ENCODE results near the gene NCOA1. TPM values are rescaled to one million over a fixed set of nuclear protein-coding genes. Genes with fewer than 3 reads are reported as not detected.
A peak's percentile ranks its signal among the peaks of the same experiment; 100 is the strongest.
"Not testable (repeated sequence)": the region's sequence is repeated elsewhere in the genome, so short reads cannot be mapped to it uniquely, and the experiment has no call there.

Gene NCOA1
- total RNA-seq, 5 donors from 2014 or later (not counting 1 experiment from before 2014, with no cell fraction given), result 34.7 to 55.5 (median 37.6) TPM

DNA sequence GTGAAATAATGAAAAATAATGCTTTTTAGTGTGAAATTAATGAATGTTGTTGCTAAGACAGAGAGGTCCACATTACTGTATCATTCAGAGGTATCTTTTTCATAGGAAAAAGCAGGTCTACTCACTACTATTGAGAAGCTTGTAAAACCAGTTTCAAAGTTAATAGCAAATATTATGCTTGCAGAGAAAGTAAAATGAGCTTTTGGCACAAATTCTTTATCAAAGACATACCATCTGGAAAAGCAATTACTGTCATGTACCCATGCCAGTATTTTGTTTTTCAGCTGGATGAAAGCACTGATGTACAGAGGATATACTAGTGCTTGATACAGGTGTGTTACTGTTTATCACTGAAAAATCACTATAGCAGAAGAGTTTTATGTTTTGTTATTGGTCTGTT, 77.5 kb downstream of the NCOA1 start:
- no peak for ATAC-seq (replicated peaks in 1 of 4)
- no peak for DNase-seq
- H3K4me3 ChIP-seq (ENCODE audit: control insufficient read depth in 1 of 2, extremely low read depth in 1 of 2, low read length in 1 of 2), result no peak overlapping the region
- Mint-ChIP-seq H3K27ac (peak overlapping the region in 1 of 2 donors; percentile 41), H3K36me3 (peaks cover 42% of the 10 kb centered on the region), H3K9me3 (peaks cover 0 to 3% (median 0%) of the 10 kb centered on the region in 3 donors), H3K4me3 (no peak overlapping the region), H3K4me1 (peaks cover 41 to 46% (median 42%) of the 10 kb centered on the region in 3 donors), H3K27me3 (no peaks in the 10 kb centered on the region)
- no peaks in the 10 kb centered on the region for H3K9me3 ChIP-seq
- ChIA-PET POLR2A (no interaction called here), CTCF (no interaction called here)
- H3K27me3 ChIP-seq (replicated peaks in 1 of 2; ENCODE audit: control insufficient read depth in 2 of 2, extremely low read depth in 1 of 2, insufficient read depth in 2 of 2, low read length in 1 of 2), result no peaks in the 10 kb centered on the region
- peaks cover 0 to 4% of the 10 kb centered on the region in 2 experiments for H3K4me1 ChIP-seq (ENCODE audit: control insufficient read depth in 1 of 2, extremely low read depth in 1 of 2, insufficient read depth in 2 of 2, low read length in 2 of 2)
- peaks cover 7 to 18% of the 10 kb centered on the region in 2 donors for H3K36me3 ChIP-seq (ENCODE audit: control insufficient read depth in 2 of 2, extremely low read depth in 1 of 2, insufficient read depth in 1 of 2, low read length in 1 of 2)
- no peak overlapping the region for H3K27ac ChIP-seq (ENCODE audit: low read length)

GRCh38 chr2:24569565-24569964, 78.5 kb downstream of the NCOA1 start:
- not testable (repeated sequence) for H3K4me3 ChIP-seq (ENCODE audit: control insufficient read depth in 1 of 2, extremely low read depth in 1 of 2, low read length in 1 of 2); H3K4me3 Mint-ChIP-seq; ATAC-seq (replicated peaks in 1 of 4); H3K4me1 ChIP-seq (ENCODE audit: control insufficient read depth in 1 of 2, extremely low read depth in 1 of 2, insufficient read depth in 2 of 2, low read length in 2 of 2); H3K27me3 Mint-ChIP-seq; H3K27ac Mint-ChIP-seq; H3K27me3 ChIP-seq (replicated peaks in 1 of 2; ENCODE audit: control insufficient read depth in 2 of 2, extremely low read depth in 1 of 2, insufficient read depth in 2 of 2, low read length in 1 of 2); H3K27ac ChIP-seq (ENCODE audit: low read length); H3K9me3 ChIP-seq; H3K9me3 Mint-ChIP-seq; DNase-seq
- peaks cover 7 to 18% of the 10 kb centered on the region in 2 donors for H3K36me3 ChIP-seq (ENCODE audit: control insufficient read depth in 2 of 2, extremely low read depth in 1 of 2, insufficient read depth in 1 of 2, low read length in 1 of 2)
- peaks cover 36% of the 10 kb centered on the region for H3K36me3 Mint-ChIP-seq
- ChIA-PET CTCF (interaction anchor here (0.6 to 0.7 kb wide), 2 partner anchors 1238 to 1466 kb away, joined by 3 read pairs; no protein-coding TSS in a partner anchor), POLR2A (interaction anchor here in 1 of 2 donors (0.6 kb wide), 2 partner anchors 195 to 1381 kb away, joined by 3 to 4 read pairs; no protein-coding TSS in a partner anchor)
- H3K4me1 Mint-ChIP-seq, result peaks cover 46 to 49% (median 47%) of the 10 kb centered on the region in 3 donors
- WGBS (ENCODE audit: insufficient coverage), result 92% methylated on average over 2 of the region's 10 CpGs

GRCh38 chr2:24570225-24570624, 79.2 kb downstream of the NCOA1 start:
- H3K27me3 Mint-ChIP-seq, result no peaks in the 10 kb centered on the region
- H3K4me3 Mint-ChIP-seq, result no peak overlapping the region
- DNase-seq, result no peak
- Histone ChIP-seq H3K27ac (ENCODE audit: low read length) (no peak overlapping the region), H3K4me3 (ENCODE audit: control insufficient read depth in 1 of 2, extremely low read depth in 1 of 2, low read length in 1 of 2) (no peak overlapping the region), H3K27me3 (replicated peaks in 1 of 2; ENCODE audit: control insufficient read depth in 2 of 2, extremely low read depth in 1 of 2, insufficient read depth in 2 of 2, low read length in 1 of 2) (no peaks in the 10 kb centered on the region), H3K4me1 (ENCODE audit: control insufficient read depth in 1 of 2, extremely low read depth in 1 of 2, insufficient read depth in 2 of 2, low read length in 2 of 2) (peaks cover 0 to 4% of the 10 kb centered on the region in 2 experiments), H3K36me3 (ENCODE audit: control insufficient read depth in 2 of 2, extremely low read depth in 1 of 2, insufficient read depth in 1 of 2, low read length in 1 of 2) (peaks cover 7 to 15% of the 10 kb centered on the region in 2 donors), H3K9me3 (no peaks in the 10 kb centered on the region)
- H3K27ac Mint-ChIP-seq, result no peak overlapping the region
- ATAC-seq (replicated peaks in 1 of 4), result no peak
- ChIA-PET CTCF (interaction anchor here in 1 of 2 donors (0.7 kb wide), 1 partner anchor 1465 kb away, joined by 3 read pairs; no protein-coding TSS in a partner anchor), POLR2A (interaction anchor here in 1 of 2 donors (0.5 kb wide), 1 partner anchor 195 kb away, joined by 6 read pairs; no protein-coding TSS in a partner anchor)
- peaks cover 0 to 3% (median 0%) of the 10 kb centered on the region in 3 donors for H3K9me3 Mint-ChIP-seq
- no CpG with 5 or more reads among the region's 1 CpG for WGBS (ENCODE audit: insufficient coverage)
- H3K4me1 Mint-ChIP-seq, result peaks cover 53 to 55% (median 54%) of the 10 kb centered on the region in 3 donors
- peaks cover 32% of the 10 kb centered on the region for H3K36me3 Mint-ChIP-seq

DNA sequence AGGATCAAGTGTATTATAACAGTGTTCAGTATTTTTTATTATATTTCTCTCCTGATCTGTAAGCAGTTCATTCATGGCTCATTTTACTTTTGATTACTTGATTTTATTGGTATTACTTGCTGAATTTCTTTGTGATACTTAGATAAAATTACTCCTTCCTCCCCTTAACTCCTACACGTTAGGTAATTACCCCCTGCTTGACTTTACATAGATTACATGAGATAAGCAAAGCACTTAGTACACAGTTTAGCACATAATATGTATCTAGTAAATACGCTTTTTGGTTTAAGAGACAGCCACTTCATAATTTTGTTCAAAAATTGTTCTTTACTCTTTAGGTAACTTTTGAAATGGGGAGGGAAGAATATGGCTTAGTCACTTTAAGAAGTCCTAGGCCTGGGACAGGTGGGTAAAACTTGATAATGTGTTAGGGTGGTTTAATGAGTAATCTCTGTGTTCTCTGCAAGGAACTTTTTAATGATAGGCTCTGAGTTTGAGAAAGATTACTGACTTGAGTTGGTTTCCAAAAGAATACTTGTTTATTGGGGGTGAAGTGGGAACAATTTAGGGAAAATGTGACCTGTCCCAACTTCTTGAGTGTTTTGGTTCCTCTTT, 80.9 kb downstream of the NCOA1 start:
- Mint-ChIP-seq H3K4me1 (peaks cover 62 to 70% (median 62%) of the 10 kb centered on the region in 3 donors), H3K36me3 (peaks cover 17% of the 10 kb centered on the region), H3K27me3 (no peaks in the 10 kb centered on the region), H3K4me3 (no peak overlapping the region), H3K9me3 (no peaks in the 10 kb centered on the region), H3K27ac (no peak overlapping the region)
- POLR2A ChIA-PET, result no interaction called here
- no peak overlapping the region for H3K27ac ChIP-seq (ENCODE audit: low read length)
- H3K27me3 ChIP-seq (replicated peaks in 1 of 2; ENCODE audit: control insufficient read depth in 2 of 2, extremely low read depth in 1 of 2, insufficient read depth in 2 of 2, low read length in 1 of 2), result no peaks in the 10 kb centered on the region
- H3K9me3 ChIP-seq, result no peaks in the 10 kb centered on the region
- DNase-seq (no peak), ATAC-seq (replicated peaks in 1 of 4) (no peak)
- CTCF ChIA-PET, result no interaction called here
- H3K4me3 ChIP-seq (ENCODE audit: control insufficient read depth in 1 of 2, extremely low read depth in 1 of 2, low read length in 1 of 2), result no peak overlapping the region
- peaks cover 0 to 2% of the 10 kb centered on the region in 2 donors for H3K36me3 ChIP-seq (ENCODE audit: control insufficient read depth in 2 of 2, extremely low read depth in 1 of 2, insufficient read depth in 1 of 2, low read length in 1 of 2)
- no CpG with 5 or more reads among the region's 2 CpGs for WGBS (ENCODE audit: insufficient coverage)
- H3K4me1 ChIP-seq (ENCODE audit: control insufficient read depth in 1 of 2, extremely low read depth in 1 of 2, insufficient read depth in 2 of 2, low read length in 2 of 2), result peaks cover 2 to 4% of the 10 kb centered on the region in 2 experiments

GRCh38 chr2:24576146-24576545, 85.1 kb downstream of the NCOA1 start:
- no peaks in the 10 kb centered on the region for H3K27me3 Mint-ChIP-seq
- no peaks in the 10 kb centered on the region for H3K9me3 Mint-ChIP-seq
- Histone ChIP-seq H3K4me3 (ENCODE audit: control insufficient read depth in 1 of 2, extremely low read depth in 1 of 2, low read length in 1 of 2) (no peak overlapping the region), H3K27me3 (replicated peaks in 1 of 2; ENCODE audit: control insufficient read depth in 2 of 2, extremely low read depth in 1 of 2, insufficient read depth in 2 of 2, low read length in 1 of 2) (no peaks in the 10 kb centered on the region), H3K36me3 (ENCODE audit: control insufficient read depth in 2 of 2, extremely low read depth in 1 of 2, insufficient read depth in 1 of 2, low read length in 1 of 2) (peaks cover 0 to 2% of the 10 kb centered on the region in 2 donors), H3K27ac (ENCODE audit: low read length) (no peak overlapping the region), H3K4me1 (ENCODE audit: control insufficient read depth in 1 of 2, extremely low read depth in 1 of 2, insufficient read depth in 2 of 2, low read length in 2 of 2) (peaks cover 2 to 3% of the 10 kb centered on the region in 2 experiments), H3K9me3 (no peaks in the 10 kb centered on the region)
- H3K4me1 Mint-ChIP-seq, result peaks cover 68 to 86% (median 70%) of the 10 kb centered on the region in 3 donors
- DNase-seq (peak in 1 of 35 experiments; percentile 7), ATAC-seq (replicated peaks in 1 of 4) (peak in 2 of 4 experiments; percentile 36 to 40)
- H3K27ac Mint-ChIP-seq, result no peak overlapping the region
- H3K4me3 Mint-ChIP-seq, result no peak overlapping the region
- peaks cover 20% of the 10 kb centered on the region for H3K36me3 Mint-ChIP-seq
- CTCF ChIA-PET, result interaction anchor here in 1 of 2 donors (0.7 kb wide), 1 partner anchor 56 kb away, joined by 6 read pairs; no protein-coding TSS in a partner anchor
- POLR2A ChIA-PET, result no interaction called here

DNA sequence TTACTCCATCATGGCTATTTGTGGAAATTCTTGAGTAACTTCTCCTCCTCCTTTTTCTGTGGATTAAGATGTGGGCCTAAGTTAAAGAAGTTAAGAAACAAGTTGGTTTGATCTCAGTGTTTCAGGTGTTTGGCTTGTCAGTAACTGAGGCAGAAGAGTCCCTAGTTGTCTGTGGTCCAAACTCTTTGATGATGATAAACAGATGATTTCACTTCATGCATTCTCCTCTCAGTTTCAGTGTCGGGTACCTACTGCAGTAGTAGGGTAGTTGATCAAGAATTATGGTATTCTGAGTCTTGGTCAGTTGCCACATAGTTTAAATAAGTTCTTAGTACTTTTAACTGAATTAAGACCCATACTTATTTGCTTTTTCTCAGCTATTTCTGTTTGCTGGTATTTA, 85.6 kb downstream of the NCOA1 start:
- ATAC-seq (replicated peaks in 1 of 4), result no peak
- Histone ChIP-seq H3K4me1 (ENCODE audit: control insufficient read depth in 1 of 2, extremely low read depth in 1 of 2, insufficient read depth in 2 of 2, low read length in 2 of 2) (peaks cover 2 to 3% of the 10 kb centered on the region in 2 experiments), H3K4me3 (ENCODE audit: control insufficient read depth in 1 of 2, extremely low read depth in 1 of 2, low read length in 1 of 2) (no peak overlapping the region), H3K36me3 (ENCODE audit: control insufficient read depth in 2 of 2, extremely low read depth in 1 of 2, insufficient read depth in 1 of 2, low read length in 1 of 2) (peaks cover 0 to 2% of the 10 kb centered on the region in 2 donors), H3K9me3 (no peaks in the 10 kb centered on the region), H3K27ac (ENCODE audit: low read length) (no peak overlapping the region), H3K27me3 (replicated peaks in 1 of 2; ENCODE audit: control insufficient read depth in 2 of 2, extremely low read depth in 1 of 2, insufficient read depth in 2 of 2, low read length in 1 of 2) (no peaks in the 10 kb centered on the region)
- Mint-ChIP-seq H3K4me3 (no peak overlapping the region), H3K27ac (no peak overlapping the region), H3K27me3 (no peaks in the 10 kb centered on the region), H3K36me3 (peaks cover 25% of the 10 kb centered on the region), H3K4me1 (peaks cover 72 to 89% (median 72%) of the 10 kb centered on the region in 3 donors), H3K9me3 (no peaks in the 10 kb centered on the region)
- WGBS (ENCODE audit: insufficient coverage), result no CpG with 5 or more reads among the region's 1 CpG
- DNase-seq, result no peak
- POLR2A ChIA-PET, result interaction anchor here (0.6 kb wide), 2 partner anchors 24 to 79 kb away, joined by 3 to 4 read pairs; no protein-coding TSS in a partner anchor
- CTCF ChIA-PET, result interaction anchor here in 1 of 2 donors (0.7 kb wide), 1 partner anchor 57 kb away, joined by 6 read pairs; no protein-coding TSS in a partner anchor
